ENCODE results near the gene KIAA0930. TPM values are rescaled to one million over a fixed set of nuclear protein-coding genes. Genes with fewer than 3 reads are reported as not detected.

Gene KIAA0930
- total and polyA plus RNA-seq, 5 donors: 14.8 to 34.1 (median 23.6) TPM

DNA sequence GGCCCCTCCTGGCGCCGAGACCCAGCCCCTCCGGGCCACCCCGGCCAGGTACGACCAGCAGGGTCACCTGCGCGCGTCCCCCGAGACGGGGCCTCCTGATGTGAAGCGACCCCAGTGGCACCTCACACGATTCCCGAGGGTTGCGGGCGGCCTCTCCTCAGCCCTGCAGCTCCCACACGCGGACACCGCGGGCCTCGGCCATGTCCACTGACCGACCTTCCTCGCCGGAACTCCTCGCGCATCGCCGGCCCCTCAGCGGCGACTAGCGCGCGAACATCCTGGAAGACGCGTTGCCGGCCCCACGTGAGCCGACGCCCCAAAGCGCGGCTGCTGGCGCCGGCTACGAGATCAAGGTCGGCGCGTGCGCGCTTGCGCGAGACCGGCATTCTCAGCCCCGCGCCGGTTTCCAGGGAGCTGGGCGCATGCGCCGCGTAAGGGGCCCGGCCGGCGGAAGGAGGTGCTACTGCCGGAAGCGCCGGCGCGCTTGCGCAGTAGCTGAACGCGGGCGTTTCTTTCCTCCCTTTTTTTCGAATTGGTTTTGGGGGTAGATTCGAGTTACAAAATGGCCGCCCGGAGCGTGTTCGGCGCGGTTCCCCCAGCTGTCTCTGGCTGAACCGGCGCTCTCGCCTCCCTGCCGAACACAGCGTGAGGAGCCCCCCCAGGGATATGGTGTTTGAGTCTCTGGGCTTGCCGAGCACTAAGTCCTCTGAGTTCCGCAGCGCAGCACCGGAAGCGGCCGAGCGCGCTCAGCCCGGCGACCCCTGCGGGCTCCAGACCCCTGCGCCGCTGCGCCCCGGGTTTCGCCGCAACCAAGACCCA lies 77.0 kb downstream of the KIAA0930 start, which contains the start of gene NUP50:
TSS of gene NUP50 (plus strand) at position 475 of the 819 bp plus-strand sequence. CDS start 4,253 bp downstream, outside the sequence.
- DNase-seq (peak; percentile 97 to 99 (median 99)), ATAC-seq (peak; percentile 96)
- Histone ChIP-seq H3K4me1 (ENCODE audit: control insufficient read depth, insufficient read depth, low read length) (peaks cover 9% of the 10 kb centered on the region), H3K9me3 (ENCODE audit: control insufficient read depth, low read length) (no peaks in the 10 kb centered on the region), H3K4me3 (ENCODE audit: low read length) (peak within 1 kb of the TSS; percentile 98), H3K27me3 (ENCODE audit: control insufficient read depth, insufficient read depth) (no peaks in the 10 kb centered on the region), H3K27ac (ENCODE audit: low read length) (peak within 1 kb of the TSS; percentile 68)
- intact Hi-C loops (cut with DNase I): no loop called here
- WGBS: under 1% methylated on average over 100 of the region's 100 CpGs

DNA sequence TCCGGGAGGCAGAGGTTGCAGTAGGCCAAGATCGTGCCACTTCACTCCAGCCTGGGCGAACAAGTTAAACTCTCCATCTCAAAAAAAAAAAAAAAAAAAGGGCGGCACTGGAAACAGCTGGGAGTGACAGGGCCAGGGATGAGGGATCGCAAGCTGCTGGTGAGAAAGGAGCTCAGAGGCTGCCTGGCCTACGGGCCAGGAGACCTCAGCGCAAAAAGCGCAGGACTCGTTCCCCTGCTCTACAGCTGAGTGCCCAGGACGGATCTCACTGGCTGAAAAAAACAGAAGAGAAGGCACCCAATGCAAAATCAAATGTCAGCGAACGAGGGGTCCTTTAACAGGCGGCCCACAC lies 77.6 kb downstream of the KIAA0930 start:
- Histone ChIP-seq H3K27me3 (ENCODE audit: control insufficient read depth, insufficient read depth) (no peaks in the 10 kb centered on the region), H3K4me3 (ENCODE audit: low read length) (peak overlapping the region; percentile 98), H3K4me1 (ENCODE audit: control insufficient read depth, insufficient read depth, low read length) (peaks cover 9% of the 10 kb centered on the region), H3K27ac (ENCODE audit: low read length) (peak overlapping the region; percentile 48), H3K9me3 (ENCODE audit: control insufficient read depth, low read length) (no peaks in the 10 kb centered on the region)
- ATAC-seq (peak; percentile 55 to 67), DNase-seq (peak in 1 of 3 donors; percentile 31)
- WGBS: 4% methylated on average over 13 of the region's 13 CpGs
- intact Hi-C loops (cut with DNase I): no loop called here

DNA sequence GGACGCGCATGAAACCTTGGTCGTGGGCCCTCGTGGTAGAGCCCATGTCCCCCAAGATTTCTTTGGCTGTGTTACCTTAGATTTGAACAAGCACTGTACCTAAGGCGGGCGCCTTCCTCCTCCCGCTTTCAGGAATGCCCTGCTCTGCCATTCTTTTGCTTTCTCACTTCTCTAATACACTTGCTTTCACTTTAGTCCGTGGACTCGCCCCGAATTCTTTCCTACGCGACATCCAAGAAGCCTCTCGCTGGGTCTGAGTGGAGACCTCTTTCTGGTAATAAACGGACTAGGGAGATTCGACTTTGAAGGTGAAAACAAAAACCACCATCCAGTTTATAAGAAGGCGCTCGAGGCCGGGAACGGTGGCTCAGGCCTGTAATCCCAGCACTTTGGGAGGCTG lies 78.2 kb downstream of the KIAA0930 start:
- H3K4me1 ChIP-seq (ENCODE audit: control insufficient read depth, insufficient read depth, low read length): peaks cover 9% of the 10 kb centered on the region
- DNase-seq: no peak
- WGBS: 79% methylated on average over 19 of the region's 19 CpGs
- no peak overlapping the region for H3K4me3 ChIP-seq (ENCODE audit: low read length)
- H3K9me3 ChIP-seq (ENCODE audit: control insufficient read depth, low read length): no peaks in the 10 kb centered on the region
- ATAC-seq: no peak
- intact Hi-C loops (cut with DNase I): no loop called here
- H3K27me3 ChIP-seq (ENCODE audit: control insufficient read depth, insufficient read depth): no peaks in the 10 kb centered on the region
- H3K27ac ChIP-seq (ENCODE audit: low read length): no peak overlapping the region

DNA sequence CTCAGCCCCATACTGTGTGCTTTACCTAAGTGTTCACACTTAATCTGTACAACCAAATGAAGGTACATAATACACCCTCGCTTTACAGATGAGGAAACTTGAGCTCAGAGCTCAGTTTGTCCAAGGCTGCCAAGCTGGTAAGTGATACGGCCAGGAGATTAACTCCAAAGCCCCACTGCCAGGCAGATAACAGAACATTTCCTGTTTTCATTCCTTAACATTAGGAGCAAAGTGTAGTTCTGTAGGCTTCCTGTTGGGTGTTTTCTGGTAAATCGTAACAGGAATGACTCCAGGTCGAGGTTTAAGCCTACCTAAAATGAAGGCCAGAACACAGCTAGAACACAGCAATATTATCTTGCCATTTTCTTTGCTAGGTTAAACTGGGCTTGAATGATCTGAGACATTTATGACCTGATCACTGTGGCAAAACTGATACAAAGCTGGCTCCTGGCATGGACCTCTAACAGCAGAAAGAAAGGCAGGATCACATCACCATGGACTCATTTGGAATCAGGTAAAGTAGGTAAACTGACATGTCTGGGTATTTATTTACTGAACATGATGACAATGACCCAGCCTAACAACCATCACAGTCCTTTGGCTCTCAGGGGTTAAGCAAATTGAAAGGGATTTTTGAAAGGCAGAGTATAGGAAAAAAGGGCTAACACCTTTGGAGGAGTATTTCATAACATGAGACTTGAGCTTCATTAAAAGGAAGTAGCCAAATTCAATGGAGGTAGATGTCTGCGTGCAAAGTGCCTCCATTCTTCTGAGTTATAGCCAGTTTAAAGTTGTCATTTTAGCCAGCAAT lies 80.8 kb downstream of the KIAA0930 start:
- DNase-seq (no peak), ATAC-seq (no peak)
- WGBS: 41% methylated on average over 5 of the region's 5 CpGs
- H3K4me3 ChIP-seq (ENCODE audit: low read length): no peak overlapping the region
- H3K4me1 ChIP-seq (ENCODE audit: control insufficient read depth, insufficient read depth, low read length): peaks cover 6% of the 10 kb centered on the region
- no peaks in the 10 kb centered on the region for H3K27me3 ChIP-seq (ENCODE audit: control insufficient read depth, insufficient read depth)
- intact Hi-C loops (cut with DNase I): no loop called here
- no peaks in the 10 kb centered on the region for H3K9me3 ChIP-seq (ENCODE audit: control insufficient read depth, low read length)
- H3K27ac ChIP-seq (ENCODE audit: low read length): no peak overlapping the region

DNA sequence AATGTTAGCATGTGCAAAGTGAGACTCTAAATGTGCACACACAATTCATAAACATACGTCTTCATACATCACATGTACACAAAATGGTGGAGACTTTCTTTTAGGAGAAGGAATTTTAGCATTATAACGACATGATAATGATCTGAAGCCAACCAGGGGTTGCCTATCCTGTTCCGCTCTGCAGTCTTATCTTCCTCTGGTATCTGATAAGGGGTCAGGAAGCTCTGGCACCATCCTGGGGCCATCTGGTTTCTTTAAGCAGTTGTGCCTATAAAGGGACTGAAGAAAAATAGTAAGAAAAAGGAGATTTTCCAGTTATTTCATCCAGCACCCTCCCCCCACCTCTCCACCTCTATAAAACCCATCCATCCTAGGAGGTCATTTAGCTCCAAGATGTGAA lies 82.8 kb downstream of the KIAA0930 start:
- ATAC-seq (no peak), DNase-seq (no peak)
- Histone ChIP-seq H3K27ac (ENCODE audit: low read length) (no peak overlapping the region), H3K4me3 (ENCODE audit: low read length) (no peak overlapping the region), H3K4me1 (ENCODE audit: control insufficient read depth, insufficient read depth, low read length) (peaks cover 6% of the 10 kb centered on the region), H3K27me3 (ENCODE audit: control insufficient read depth, insufficient read depth) (no peaks in the 10 kb centered on the region), H3K9me3 (ENCODE audit: control insufficient read depth, low read length) (no peaks in the 10 kb centered on the region)
- 73% methylated on average over 3 of the region's 3 CpGs for WGBS
- intact Hi-C loops (cut with DNase I): no loop called here

DNA sequence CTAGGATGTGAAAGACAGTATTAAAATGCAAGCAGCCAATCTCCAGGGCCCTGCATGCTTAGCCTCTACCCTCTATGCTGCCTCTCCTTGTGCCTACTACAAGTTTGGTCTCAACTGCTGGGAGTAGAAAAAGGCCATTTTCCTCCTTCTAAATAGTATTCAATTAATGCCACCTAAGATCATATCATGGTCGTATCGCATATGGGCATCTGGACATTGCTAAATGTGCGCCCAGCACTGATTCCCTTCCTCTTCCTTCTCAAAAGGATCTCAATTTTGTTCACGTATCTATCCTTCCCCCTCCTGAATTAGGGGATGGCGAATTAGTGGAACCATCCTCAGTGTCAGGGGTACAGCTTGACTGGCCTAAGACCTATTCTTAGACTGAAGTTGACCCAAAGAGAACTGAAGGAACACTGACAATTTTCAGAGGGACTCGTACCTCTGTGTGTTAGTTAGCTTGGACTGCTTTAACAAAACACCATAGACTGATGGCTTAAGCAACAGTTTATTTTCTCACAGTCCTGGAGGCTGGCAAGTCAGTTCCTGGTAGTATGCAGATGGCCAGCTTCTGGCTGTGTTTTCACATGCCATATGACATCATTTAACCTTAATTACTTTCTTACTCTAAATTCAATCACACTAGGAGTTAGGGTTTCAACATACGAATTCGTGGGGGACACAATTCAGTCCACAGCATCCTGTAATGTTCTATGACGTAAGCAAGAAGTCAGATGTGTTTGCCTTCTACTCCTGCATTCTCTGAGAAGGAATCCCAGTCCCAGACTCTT lies 85.4 kb downstream of the KIAA0930 start:
- ATAC-seq: no peak
- no peak for DNase-seq
- Histone ChIP-seq H3K4me3 (ENCODE audit: low read length) (no peak overlapping the region), H3K27ac (ENCODE audit: low read length) (no peak overlapping the region), H3K27me3 (ENCODE audit: control insufficient read depth, insufficient read depth) (no peaks in the 10 kb centered on the region), H3K9me3 (ENCODE audit: control insufficient read depth, low read length) (no peaks in the 10 kb centered on the region), H3K4me1 (ENCODE audit: control insufficient read depth, insufficient read depth, low read length) (peaks cover 6% of the 10 kb centered on the region)
- intact Hi-C loops (cut with DNase I): no loop called here
- 82% methylated on average over 9 of the region's 9 CpGs for WGBS

DNA sequence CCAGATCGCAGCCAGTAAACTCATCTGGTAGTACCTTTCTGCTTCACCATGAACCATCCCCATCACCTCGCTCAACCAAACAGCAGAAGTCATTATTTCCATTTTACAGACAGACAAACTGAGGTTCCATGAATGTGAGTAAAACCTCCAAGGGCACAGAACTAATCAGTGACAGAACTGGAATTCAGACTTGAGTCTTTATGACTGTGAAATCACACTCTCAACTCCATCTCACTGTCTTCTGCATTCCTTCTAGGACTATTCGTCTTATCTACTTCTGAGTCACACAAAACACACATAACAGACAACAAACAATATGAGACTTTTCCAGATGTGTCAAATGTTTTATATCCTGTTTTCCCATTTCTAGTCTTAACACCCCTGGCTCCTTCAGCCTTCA lies 86.3 kb downstream of the KIAA0930 start:
- no peaks in the 10 kb centered on the region for H3K9me3 ChIP-seq (ENCODE audit: control insufficient read depth, low read length)
- no peak overlapping the region for H3K4me3 ChIP-seq (ENCODE audit: low read length)
- peaks cover 2% of the 10 kb centered on the region for H3K4me1 ChIP-seq (ENCODE audit: control insufficient read depth, insufficient read depth, low read length)
- no peak overlapping the region for H3K27ac ChIP-seq (ENCODE audit: low read length)
- WGBS: 91% methylated on average over 3 of the region's 3 CpGs
- intact Hi-C loops (cut with DNase I): no loop called here
- no peaks in the 10 kb centered on the region for H3K27me3 ChIP-seq (ENCODE audit: control insufficient read depth, insufficient read depth)
- DNase-seq (no peak), ATAC-seq (no peak)

DNA sequence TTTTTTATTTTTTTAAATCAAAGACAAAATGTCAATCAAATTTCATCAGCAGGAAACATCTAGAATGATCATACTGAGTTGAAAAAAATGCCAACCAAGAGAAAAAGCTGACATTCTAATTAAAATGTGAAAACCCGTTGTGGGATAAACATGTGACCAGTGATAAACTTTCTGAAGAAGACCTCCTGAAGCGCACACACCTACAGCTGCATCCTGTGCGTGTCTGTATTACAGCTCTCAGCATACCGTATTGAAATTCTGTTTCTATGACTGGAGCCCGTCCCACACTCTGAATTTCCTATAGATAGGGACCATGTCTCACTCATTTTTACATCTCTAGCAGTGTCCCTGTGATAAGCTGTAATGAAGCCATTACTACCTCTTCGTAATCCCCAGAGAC lies 89.2 kb downstream of the KIAA0930 start:
- H3K27me3 ChIP-seq (ENCODE audit: control insufficient read depth, insufficient read depth): no peaks in the 10 kb centered on the region
- no peak for ATAC-seq
- H3K27ac ChIP-seq (ENCODE audit: low read length): no peak overlapping the region
- H3K4me1 ChIP-seq (ENCODE audit: control insufficient read depth, insufficient read depth, low read length): no peaks in the 10 kb centered on the region
- 85% methylated on average over 6 of the region's 6 CpGs for WGBS
- intact Hi-C loops (cut with DNase I): no loop called here
- H3K4me3 ChIP-seq (ENCODE audit: low read length): no peak overlapping the region
- H3K9me3 ChIP-seq (ENCODE audit: control insufficient read depth, low read length): no peaks in the 10 kb centered on the region
- no peak for DNase-seq

DNA sequence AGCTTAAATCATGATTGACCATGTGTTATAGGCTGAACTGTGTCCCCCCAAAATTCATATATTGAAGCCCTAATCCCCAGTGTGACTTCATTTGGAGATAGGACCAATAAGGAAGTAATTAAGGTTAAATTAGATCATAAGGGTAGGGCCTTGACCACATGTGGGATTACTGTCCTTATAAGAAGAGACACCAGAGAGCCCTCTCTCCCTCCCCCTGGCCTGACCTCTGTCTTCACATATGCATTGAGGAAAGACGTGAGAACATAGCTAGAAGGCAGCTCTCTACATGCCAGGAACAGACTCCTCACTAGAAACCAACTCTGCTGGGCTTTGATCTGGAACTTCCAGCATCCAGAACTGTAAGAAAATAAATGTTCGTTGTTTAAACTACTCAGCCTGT lies 90.6 kb downstream of the KIAA0930 start:
- WGBS: 92% methylated on average over 2 of the region's 2 CpGs
- H3K27me3 ChIP-seq (ENCODE audit: control insufficient read depth, insufficient read depth): no peaks in the 10 kb centered on the region
- no peak overlapping the region for H3K27ac ChIP-seq (ENCODE audit: low read length)
- no peaks in the 10 kb centered on the region for H3K9me3 ChIP-seq (ENCODE audit: control insufficient read depth, low read length)
- no peak for DNase-seq
- intact Hi-C loops (cut with DNase I): no loop called here
- H3K4me1 ChIP-seq (ENCODE audit: control insufficient read depth, insufficient read depth, low read length): no peaks in the 10 kb centered on the region
- H3K4me3 ChIP-seq (ENCODE audit: low read length): no peak overlapping the region
- no peak for ATAC-seq

DNA sequence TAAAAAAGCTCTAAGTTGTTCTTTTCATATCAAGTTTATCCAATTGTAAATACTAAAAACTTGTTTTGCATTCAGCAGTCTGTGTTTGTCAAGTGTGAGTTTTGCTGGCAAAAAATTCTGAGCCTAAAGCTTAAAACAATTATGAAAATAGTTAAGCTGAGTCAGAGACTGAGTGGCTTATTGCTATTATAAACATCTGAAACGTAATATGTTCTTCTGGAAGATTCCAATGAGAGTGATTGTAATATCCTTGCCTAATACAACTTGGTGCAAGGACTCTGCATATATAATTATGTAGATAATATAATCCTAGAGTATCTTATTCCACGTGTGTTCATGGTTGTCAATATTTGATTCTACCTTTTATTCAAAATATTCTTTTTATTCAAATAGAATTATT lies 91.0 kb downstream of the KIAA0930 start:
- Histone ChIP-seq H3K27me3 (ENCODE audit: control insufficient read depth, insufficient read depth) (no peaks in the 10 kb centered on the region), H3K9me3 (ENCODE audit: control insufficient read depth, low read length) (no peaks in the 10 kb centered on the region), H3K27ac (ENCODE audit: low read length) (no peak overlapping the region), H3K4me1 (ENCODE audit: control insufficient read depth, insufficient read depth, low read length) (no peaks in the 10 kb centered on the region), H3K4me3 (ENCODE audit: low read length) (no peak overlapping the region)
- intact Hi-C loops (cut with DNase I): no loop called here
- ATAC-seq (no peak), DNase-seq (no peak)
- 96% methylated on average over 2 of the region's 2 CpGs for WGBS

DNA sequence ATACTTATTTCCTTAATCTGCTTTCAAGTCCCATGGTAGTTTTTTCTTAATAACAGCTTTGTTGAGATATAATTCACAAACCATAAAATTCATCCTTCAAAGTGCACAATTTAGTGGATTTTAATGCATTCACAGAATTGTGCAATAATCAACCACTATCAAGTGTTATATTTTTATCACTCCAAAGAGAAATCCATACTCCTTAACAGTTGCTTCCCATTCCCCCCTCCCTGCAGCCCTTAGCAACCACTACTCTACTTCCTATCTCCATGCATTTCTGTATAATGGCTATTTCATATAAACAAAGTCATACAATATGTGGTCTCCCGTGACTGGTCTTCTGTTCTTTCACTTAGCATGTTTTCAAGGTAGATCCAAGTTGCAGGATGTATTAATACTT lies 95.8 kb downstream of the KIAA0930 start:
- intact Hi-C loops (cut with DNase I): no loop called here
- H3K4me3 ChIP-seq (ENCODE audit: low read length): no peak overlapping the region
- H3K4me1 ChIP-seq (ENCODE audit: control insufficient read depth, insufficient read depth, low read length): no peaks in the 10 kb centered on the region
- no peaks in the 10 kb centered on the region for H3K9me3 ChIP-seq (ENCODE audit: control insufficient read depth, low read length)
- no peak for ATAC-seq
- DNase-seq: no peak
- H3K27me3 ChIP-seq (ENCODE audit: control insufficient read depth, insufficient read depth): no peaks in the 10 kb centered on the region
- WGBS: 70% methylated on average over 1 of the region's 1 CpG
- H3K27ac ChIP-seq (ENCODE audit: low read length): no peak overlapping the region
